ENCODE data around the gene DAGLB.
"Not testable (repeated sequence)": the region's sequence is repeated elsewhere in the genome, so short reads cannot be mapped to it uniquely, and the experiment has no call there.

Gene DAGLB, protein sequence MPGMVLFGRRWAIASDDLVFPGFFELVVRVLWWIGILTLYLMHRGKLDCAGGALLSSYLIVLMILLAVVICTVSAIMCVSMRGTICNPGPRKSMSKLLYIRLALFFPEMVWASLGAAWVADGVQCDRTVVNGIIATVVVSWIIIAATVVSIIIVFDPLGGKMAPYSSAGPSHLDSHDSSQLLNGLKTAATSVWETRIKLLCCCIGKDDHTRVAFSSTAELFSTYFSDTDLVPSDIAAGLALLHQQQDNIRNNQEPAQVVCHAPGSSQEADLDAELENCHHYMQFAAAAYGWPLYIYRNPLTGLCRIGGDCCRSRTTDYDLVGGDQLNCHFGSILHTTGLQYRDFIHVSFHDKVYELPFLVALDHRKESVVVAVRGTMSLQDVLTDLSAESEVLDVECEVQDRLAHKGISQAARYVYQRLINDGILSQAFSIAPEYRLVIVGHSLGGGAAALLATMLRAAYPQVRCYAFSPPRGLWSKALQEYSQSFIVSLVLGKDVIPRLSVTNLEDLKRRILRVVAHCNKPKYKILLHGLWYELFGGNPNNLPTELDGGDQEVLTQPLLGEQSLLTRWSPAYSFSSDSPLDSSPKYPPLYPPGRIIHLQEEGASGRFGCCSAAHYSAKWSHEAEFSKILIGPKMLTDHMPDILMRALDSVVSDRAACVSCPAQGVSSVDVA

DNA sequence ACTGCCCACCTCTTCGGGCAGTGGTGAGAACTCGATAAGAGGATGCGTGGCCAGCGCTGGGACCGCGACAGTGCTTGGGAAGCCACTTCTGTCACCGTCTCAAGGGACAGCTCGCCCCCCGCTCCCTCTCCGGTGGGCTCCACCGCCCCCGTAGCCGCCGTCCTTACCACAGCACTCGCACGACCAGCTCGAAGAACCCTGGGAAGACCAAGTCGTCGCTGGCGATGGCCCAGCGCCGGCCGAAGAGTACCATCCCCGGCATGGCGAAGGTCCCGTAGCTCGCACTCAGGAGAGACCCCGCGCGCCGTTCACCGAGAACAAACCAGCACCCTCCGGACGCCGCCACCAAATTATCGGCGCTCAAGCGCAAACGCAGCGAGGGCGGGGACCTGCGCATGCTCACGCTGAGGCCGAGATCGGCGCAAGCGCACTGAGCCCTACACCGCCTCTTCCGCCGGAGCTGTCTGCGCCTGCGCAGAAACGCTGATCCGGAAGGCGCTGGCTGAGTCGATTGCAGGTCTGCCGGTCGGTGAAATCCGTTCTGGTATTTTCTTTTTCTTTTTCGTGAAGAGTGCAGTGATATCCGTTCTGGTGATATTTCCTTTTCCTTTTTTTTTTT, at the start of gene DAGLB:
Gene DAGLB (minus strand): TSS at position 374 of the 619 bp plus-strand sequence. CDS start 112 bp downstream, at position 262.
- DNase-seq = peak; percentile 97

DNA sequence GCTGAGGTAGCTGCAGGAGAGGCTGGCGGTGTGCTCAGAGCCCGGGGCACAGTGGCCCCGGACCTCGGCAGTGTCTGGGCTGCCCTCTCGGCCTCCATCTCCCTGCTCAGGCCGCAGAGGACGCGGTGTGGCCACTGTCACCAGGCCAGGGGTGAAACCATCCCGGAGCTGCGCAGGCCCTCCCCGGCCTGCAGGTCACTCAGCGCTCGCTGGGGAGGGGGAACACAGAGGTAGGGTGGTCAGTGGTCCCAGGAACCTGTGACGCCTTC, 49.8 kb upstream of the DAGLB start:
- no peak for DNase-seq

DNA sequence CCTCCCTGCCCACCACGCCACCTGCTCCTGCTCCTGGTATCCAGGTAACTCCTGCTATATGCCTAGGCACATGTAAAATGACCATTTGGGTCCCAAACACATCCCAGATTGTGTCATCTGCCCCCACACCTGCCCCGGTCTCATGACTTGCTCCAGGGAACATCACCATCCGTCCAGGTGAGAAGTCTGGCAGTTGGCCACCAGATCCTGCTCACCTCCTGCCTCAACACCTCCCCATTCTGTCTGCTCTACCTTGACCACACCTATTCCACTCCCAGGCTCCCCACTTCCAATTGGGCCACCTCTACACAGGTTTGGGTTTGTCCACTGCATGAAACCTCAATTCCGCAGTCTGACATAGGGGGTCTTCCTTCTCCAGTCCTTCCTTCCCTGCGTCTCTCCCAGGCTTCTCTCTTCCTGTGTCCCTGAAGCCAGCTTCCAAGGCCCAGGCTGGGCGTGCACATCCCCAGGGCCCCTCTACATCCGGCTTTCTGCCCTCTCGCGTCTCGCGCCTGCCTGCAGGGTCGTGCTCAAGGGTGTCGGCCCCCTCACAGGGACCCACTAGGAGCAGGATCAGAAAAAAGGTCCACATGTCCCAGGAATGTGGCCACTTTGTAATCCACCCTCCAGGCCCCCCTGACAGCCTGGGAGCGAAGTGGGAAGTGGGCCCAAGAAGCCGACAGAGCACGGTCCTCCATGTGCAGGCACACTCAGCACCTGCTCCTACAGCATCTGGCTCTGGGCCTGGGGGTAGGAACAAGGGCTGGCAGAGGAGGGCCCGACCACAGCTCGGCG, 49.3 kb upstream of the DAGLB start:
- no peak for DNase-seq

DNA sequence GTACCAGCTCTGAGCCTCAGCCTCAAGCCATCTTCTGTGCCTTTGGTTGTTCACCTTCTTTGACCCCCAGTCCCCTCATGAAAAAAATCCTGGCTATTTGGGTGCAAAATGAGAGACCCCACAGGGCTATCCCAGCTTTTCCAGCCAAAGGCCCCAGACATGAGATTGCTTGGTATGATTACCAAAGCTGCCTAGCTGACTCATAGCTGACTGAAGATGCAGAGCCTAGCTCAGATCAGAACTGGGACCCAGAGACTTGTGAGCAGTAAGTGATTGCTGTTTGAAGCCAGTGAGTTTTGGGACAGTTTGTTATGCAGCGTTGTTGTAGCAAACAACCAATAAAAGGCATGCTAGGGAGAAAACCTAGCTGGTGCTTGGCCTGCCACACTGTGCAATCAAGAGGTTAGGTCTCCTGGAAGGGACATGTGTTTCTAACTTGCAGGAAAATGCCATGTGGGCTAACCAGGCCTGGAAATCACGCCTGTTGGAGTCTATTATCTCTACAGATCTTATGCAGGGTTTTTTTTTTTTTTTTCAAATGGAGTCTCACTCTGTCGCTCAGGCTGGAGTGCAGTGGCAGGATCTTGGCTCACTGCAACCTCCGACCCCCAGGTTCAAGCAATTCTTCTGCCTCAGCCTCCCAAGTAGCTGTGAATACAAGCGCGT, 48.0 kb upstream of the DAGLB start:
- DNase-seq = no peak

DNA sequence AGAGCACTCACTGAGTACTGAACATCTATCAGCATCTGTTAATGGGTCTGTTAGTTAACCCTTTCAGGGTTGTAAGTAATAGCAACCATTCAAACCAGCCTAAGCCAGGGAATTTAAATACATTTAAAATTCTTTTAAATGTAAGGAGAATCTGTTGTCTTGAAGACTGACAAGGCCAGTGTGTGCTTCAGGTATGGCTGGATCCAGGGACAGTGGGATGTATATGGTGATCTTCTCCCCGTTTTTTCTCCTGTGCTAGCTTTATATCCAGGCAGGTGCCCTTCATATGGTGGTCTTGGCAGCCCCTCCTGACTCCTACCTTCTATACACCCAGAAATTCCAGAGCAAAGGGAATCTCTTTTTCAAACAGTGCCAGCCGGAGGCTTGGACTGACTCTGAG, 46.6 kb upstream of the DAGLB start:
- no peak for DNase-seq

DNA sequence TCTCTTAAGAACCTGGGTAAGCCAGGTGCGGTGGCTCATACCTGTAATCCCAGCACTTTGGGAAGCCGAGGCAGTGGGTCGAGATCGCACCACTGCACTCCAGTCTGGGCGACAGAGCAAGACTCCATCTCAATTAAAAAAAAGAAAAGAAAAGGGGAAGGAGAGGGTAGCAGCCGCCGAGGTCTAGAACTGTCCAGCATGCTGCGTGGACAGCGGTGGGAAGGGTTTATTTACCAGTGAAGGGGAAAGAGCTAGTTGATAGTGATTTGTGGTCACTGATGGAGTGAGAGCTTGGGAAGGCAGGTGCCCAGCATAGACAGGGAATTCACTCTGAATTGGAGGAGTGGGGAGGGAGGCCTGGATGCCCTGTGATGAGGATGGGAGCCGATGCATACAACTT, 43.4 kb upstream of the DAGLB start:
- no peak for DNase-seq

DNA sequence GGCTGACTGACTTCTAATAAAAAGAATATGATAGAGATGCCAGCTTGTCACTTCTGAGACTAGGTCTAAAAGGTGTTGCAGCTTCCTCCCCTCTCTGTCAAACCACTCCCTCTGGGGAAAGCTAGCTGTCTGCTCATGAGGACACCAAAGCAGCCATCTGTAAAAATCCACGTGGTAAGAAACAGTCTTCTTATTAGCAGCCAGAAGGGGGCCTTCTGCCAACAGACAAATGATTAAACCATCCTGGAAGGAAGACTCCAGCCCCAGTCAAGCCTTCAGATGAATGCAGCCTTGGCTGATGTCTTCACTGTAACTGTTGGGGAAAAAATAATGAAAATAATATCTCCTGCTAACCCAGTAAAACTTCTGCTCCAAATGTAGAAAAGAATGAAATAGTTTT, 41.9 kb upstream of the DAGLB start:
- no peak for DNase-seq

DNA sequence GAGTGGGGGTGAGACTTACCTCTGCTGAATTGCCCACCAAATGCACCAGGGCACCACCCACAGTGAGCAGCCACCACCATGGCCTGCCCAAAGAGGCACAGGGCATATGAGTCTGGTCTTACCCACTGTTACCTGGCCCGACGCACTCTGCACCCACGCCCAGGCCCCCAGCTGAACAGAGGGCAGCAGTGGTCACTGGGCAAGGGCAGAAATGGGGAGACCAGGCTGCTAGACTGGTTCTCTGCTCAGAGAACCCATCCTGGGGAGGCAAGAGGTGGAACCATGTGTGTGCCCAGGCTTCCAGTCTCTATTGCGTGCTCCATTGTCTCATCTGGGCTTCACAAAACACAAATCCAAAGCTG, 39.4 kb upstream of the DAGLB start:
- no peak for DNase-seq

DNA sequence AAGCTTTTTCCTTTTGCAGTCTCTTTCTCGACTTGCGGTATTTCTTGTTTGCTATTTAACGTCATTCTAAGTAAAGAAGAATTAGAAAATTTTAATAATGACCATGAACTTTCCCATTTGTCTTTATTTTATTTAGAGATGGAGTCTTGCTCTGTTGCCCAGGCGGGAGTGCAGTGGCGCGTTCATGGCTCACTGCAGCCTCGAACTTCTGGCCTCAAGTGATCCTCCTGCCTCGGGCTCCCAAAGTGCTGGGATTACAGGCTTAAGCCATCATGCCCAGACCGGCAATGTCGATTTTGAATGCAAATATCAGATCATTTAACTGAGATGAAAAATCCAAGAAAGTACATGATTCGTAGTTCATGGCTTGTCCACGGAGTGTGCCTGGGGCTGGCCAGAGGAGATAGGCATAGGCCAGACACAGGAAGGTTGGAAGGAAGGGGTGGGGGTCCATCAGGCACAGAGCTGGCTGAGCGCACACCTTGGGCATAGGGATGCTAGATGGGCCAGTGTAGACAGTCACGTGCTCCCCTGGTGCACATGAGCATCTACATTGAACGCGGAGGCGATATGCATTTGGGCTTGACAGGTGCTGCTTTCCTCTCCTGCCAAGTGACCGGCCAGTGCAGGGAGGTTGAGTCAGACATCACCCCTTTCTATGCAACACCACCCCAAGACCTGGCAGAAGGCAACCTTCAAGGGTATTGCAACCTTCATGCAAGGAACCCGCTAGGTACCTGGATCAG, 38.9 kb upstream of the DAGLB start:
- no peak for DNase-seq

DNA sequence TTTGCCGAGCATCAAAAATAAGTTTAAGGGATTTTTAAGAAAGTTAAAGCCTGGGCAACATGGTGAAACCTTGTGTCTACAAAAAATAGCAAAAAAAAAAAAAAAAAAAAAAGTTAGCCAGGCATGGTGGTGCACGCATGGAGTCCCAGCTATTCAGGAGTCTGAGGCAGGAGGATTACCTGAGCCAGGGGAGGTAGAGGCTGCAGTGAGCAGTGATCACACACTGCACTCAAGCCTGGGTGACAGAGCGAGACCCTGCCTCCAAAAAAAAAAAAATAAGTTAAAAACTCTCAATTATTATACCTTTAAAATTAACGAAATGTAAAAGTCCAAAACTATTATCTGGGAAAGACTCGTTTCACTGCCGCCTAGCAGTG, 35.0 kb upstream of the DAGLB start:
- no peak for DNase-seq

DNA sequence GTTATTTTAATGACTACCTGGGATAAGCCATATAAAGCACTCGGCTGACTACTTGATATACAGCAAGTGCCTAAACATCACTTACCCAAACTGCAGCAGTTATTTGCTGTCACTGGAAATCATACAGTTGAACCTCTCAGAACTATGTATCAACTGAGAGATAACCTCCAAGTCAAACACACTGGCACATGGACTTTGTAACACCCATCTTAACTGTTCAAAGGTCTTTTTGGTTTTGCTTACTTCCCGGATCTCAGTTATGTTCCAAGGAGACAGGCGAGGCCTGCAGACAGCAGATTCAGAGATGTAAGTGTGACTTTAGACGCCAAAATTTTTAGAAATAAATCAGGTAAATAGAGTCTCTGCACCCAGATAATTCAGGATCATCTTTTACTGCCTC, 34.6 kb upstream of the DAGLB start:
- no peak for DNase-seq

DNA sequence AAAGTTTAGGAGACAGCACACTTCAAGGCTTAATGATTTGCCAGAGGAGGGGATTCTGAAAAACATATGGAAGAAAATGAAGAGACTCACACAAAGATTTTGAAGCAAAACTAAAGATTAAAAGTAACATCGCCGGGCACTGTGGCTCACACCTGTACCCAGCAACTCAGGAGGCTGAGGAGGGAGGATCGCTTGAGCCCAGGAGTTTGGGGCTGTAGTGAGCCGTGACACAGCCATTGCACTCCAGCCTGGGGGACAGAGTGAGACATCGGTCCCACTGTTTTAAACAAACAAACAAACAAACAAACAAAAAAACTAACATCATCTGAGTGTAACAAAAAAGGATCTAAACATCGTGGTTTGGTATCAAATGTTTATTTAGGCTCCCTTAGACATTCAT, 33.7 kb upstream of the DAGLB start:
- DNase-seq = no peak

DNA sequence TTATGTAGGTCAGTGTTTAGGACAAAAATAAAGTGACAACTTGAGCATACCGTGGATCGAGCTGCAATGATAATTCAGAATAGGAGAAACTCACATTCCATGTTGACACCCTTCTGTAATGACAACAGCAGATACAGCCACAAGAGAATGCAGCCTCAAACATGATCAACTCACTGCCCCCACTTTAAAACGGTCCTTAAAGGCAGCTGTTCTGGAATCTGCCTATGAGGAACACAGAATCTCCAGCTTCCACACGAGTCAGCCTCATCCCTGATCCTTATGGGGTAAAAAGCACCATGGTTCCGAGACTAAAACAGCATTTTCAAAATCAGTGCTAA, 32.5 kb upstream of the DAGLB start:
- no peak for DNase-seq

DNA sequence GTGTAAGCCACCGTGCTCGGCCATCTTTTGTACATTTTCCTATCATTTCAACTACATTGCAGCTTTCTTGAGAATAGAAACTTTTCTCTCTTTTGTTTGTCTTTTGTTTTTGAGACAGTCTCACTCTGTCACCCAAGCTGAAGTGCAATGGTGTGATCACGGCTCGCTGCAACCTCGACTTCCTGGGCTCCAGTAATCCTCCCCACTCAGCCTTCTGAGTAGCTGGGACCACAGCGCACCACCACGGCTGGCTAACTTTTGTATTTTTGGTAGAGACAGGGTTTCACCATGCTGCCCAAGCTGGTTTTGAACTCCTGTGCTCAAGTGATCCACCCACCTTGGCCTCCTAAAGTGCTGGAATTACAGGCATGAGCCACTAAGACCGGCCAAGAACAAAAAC, 31.3 kb upstream of the DAGLB start:
- DNase-seq = no peak

DNA sequence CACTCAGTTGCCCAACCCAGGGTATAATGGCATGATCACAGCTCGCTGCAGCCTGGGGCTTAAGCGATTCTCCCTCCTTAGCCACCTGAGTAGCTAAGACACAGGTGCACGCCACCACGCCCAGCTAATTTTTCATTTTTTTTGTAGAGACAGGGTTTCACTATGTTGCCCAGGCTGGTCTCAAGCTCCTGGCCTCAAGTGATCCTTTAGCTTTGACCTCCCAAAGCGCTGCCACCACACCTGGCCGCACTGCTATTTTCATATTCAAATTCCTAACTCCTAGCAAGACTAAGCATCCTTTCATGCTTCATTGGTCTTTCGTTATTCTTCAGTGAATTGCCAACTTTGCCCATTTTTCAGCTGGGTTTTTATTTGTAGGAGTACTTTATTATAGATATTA, 30.4 kb upstream of the DAGLB start:
- DNase-seq = no peak

DNA sequence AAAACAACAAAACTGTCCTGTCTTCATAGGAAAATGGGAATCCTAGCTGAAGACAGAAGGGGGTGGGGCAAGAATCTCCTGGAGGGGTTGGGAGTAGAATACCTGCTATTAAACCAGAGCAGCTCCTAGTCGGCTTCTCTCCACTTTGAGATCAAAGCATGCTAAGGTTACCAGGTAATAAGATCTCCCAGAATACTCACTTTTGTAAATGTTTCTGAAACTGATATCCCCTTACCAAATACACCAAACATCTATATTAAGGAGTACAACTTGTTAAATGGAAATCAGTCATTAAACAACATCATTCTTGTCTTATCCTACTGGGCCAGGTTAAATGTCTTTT, 29.5 kb upstream of the DAGLB start:
- no peak for DNase-seq

DNA sequence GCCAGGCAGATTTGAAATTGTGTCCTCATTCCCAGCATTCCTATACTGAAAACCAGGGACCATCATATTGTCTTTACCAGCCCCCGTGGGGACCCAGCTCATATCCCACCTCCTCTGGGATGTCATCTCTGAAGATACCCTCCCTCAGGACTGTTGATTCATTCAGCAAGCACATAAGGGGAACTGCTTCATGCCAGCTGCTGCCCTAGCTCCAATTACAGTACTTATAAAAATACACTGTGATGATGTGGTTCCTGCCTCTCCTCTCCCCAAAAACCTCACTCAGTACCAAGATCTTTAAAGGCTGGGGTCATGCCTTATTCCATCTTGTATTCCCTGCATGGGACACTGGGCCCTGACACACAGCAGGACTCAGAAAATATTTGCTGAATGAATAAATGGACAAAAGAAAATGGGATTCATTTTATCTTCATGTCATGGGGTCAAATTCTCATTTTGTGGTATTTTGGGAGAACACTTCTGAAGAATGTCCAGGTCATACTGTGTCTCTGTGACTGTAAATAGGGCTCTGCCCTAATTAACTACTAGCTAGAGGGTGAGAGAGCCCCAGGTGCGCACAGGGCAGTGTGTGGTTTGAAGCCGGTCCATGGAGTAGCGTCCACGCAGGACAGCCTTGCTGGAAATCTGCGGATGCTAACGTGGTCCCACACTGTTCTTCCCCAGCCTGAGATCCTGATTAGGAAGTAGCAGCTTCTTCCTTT, 29.0 kb upstream of the DAGLB start:
- DNase-seq = no peak

DNA sequence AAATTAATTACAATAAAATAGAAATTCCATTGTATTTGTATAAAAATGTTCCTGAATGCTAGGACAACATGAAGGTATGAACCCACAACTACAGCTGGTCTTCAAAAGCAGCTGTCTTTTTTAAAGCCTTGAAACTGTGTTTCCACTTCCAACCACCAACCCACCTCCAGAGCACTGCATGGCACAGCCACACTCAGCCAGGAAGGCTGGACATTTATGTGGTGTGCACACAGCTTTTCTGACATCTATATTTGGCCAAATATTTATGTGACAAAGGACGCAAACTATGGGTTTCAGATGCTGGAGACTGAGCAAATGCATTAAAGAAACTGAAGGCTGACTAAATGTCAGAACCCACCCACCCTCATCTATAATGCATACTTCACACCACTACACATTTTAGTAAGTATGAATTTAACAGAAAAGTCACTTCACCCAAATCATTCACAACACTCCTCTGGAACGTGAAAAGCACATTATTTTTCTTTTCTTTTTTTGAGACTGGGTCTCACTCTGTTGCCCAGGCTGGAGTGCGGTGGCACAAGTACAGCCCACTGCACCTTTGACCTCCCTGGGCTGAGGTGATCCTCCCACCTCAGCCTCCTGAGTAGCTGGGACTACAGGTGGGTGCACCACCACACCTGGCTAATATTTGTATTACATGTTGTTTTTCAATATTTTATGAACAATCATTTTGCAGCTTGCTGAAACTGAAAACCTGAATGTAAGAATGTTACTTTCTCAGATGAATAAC, 27.9 kb upstream of the DAGLB start:
- no peak for DNase-seq

DNA sequence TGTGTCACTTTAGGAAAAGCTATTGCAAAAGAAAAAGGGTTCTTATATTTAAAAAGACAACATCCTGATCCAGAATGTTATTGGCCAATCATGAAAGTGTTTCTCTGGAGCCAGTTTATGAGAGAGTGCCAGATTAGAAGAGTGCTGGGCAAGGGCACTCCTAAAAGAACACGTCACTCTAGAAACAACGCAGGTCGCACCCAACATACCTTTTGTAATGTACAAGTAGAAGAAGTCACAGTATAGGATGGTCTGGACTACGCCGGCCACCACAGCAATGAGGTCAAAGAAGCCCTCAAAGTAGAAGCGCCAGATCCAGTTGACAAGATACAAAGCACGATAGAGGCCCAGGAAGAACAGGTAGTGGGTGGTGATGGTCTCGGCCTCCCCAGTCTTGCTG, 18.1 kb upstream of the DAGLB start:
- DNase-seq = no peak

DNA sequence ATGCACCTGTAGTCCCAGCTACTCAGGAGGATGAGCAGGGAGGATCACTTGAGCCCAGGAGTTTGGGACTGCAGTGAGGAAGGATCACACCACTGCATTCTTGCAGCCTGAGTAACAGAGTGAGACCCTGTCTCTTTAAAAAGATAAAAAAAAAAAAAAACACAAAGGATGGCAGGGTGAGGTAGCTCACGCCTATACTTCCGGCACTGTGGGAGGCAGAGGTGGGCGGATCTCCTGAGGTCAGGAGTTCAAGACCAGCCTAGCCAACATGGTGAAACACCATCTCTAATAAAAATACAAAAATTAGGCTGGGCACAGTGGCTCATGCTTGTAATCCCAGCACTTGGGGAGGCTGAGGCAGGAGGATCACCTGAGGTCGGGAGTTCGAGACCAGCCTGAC, 15.9 kb upstream of the DAGLB start:
- not testable (repeated sequence) for DNase-seq

DNA sequence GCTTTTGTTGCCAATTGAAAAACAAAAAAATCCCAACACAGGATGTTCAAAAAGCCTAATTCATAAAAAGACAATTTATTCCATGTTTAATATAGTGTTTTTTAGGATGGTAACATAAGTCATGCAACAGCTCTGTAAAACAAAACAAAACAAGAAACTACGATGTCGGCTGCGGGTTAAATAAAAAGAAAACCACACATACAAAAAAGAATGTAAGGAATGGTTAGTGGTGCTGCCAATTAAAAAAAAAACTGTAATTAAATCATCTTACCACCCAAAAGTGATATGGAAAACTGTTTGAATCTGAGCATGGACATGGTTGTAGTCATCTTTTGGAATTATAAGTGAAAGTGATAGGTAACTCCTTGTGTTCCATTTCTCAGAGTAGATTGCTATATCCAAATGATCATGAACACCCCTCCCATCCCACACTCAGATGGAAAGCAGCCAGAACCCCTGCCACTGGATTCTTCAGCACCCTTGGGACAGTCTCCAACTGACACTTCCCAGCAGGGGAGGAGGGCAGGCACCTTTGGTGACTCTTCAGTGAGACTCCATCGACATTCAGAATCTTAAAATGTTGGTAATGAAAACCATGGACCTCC, 14.3 kb upstream of the DAGLB start:
- DNase-seq = no peak

Data from activated CD4-positive, alpha-beta T cell treated with anti-CD3 and anti-CD28 coated beads for 48 hours (primary cell).